SU-DHL-6 (cell line): ENCODE measurements around the gene GAN.

Experiments
- EZH2phosphoT487 ChIP-seq: fragments of 200-600 bp; sonication (generic), shearing (Covaris generic); conservative IDR thresholded peaks from 2 replicates; pipeline ENCODE4 v1.6.1; 2018; ENCODE audit warnings: mild to moderate bottlenecking, antibody characterized with exemption, low read length, moderate library complexity, mixed read lengths
- TF ChIP-seq, protein P1 (sequence below): fragments of 200-600 bp; sonication (generic); IDR thresholded peaks from one replicate; pipeline ENCODE4 v1.5.1; 2017; ENCODE audit warnings: antibody characterized with exemption, mild to moderate bottlenecking, low read length, moderate library complexity; ENCODE audit not compliant: insufficient read depth, poor library complexity, severe bottlenecking

DNA sequence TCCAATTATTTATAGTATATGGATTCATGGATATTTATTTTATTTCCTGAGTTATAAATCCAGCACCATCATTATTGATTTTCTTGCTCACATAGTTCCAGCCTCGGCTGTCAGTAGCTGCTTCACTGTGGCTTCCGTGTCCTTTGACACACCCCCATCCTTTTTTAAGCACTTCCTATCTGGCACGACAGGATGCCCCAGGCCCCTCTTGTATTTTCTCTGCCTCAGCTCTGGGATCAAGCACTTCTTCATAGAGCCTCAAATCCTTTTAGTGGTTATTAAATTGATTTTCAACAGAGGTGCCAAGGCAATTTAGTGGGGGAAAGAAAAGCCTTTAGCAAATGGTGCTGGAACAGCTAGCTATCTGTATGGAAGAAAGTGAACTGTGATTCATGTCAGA, 59.8 kb downstream of the GAN start:
- TF ChIP-seq, protein P1, sequence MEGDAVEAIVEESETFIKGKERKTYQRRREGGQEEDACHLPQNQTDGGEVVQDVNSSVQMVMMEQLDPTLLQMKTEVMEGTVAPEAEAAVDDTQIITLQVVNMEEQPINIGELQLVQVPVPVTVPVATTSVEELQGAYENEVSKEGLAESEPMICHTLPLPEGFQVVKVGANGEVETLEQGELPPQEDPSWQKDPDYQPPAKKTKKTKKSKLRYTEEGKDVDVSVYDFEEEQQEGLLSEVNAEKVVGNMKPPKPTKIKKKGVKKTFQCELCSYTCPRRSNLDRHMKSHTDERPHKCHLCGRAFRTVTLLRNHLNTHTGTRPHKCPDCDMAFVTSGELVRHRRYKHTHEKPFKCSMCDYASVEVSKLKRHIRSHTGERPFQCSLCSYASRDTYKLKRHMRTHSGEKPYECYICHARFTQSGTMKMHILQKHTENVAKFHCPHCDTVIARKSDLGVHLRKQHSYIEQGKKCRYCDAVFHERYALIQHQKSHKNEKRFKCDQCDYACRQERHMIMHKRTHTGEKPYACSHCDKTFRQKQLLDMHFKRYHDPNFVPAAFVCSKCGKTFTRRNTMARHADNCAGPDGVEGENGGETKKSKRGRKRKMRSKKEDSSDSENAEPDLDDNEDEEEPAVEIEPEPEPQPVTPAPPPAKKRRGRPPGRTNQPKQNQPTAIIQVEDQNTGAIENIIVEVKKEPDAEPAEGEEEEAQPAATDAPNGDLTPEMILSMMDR: no peak
- TF ChIP-seq EZH2phosphoT487: no peak
